CD4-positive, alpha-beta T cell (primary cell): ENCODE data around the gene RAD9A. TPM values are rescaled to one million over a fixed set of nuclear protein-coding genes. Genes with fewer than 3 reads are reported as not detected.

Experiments used
- ATAC-seq: fragments of 200-7000 bp; cut with Tn5 transposase; one replicate; pipeline ENCODE4 v1.10.0; 2022; ENCODE audit warnings: mild to moderate bottlenecking; ENCODE audit not compliant: poor library complexity
- CTCF ChIA-PET: fragments of 350-600 bp; sonication (Branson Sonifier 250); formaldehyde crosslinking; loops from one replicate; lab custom pipeline; 2021; ENCODE audit warnings: antibody characterized with exemption, inconsistent platforms; lab: Charles Lee
- POLR2A ChIA-PET: fragments of 350-600 bp; sonication (Branson Sonifier 250); formaldehyde crosslinking; loops from one replicate; lab custom pipeline; 2021; ENCODE audit warnings: antibody characterized with exemption, inconsistent platforms; lab: Charles Lee
- DNase-seq, 14 experiments: peaks; one replicate each; pipeline ENCODE4 v3.0.0-alpha.2; 2013 to 2020; ENCODE audit warnings: mixed read lengths in 2 of 14
- H3K27ac ChIP-seq, 2 donors: one replicate each; pipeline versions ENCODE4 v1.5.1 to v1.7.0; 2013; ENCODE audit warnings: low read length in 2 of 2, low read depth in 1 of 2, mild to moderate bottlenecking in 1 of 2
- H3K27me3 ChIP-seq, 2 experiments: 1 replicate in 1 of 2; 2 replicates in 1 of 2; pipeline versions ENCODE4 v1.6.1 to v1.7.0; 2013; ENCODE audit warnings: low read length in 2 of 2, control low read depth in 1 of 2, mild to moderate bottlenecking in 1 of 2, moderate library complexity in 1 of 2; ENCODE audit not compliant: insufficient read depth in 2 of 2, control insufficient read depth in 1 of 2
- H3K36me3 ChIP-seq: one replicate; pipeline ENCODE4 v1.6.1; 2013; ENCODE audit warnings: low read length, control low read depth; ENCODE audit not compliant: insufficient read depth
- H3K4me1 ChIP-seq: one replicate; pipeline ENCODE4 v1.6.1; 2013; ENCODE audit warnings: low read length, control low read depth; ENCODE audit not compliant: insufficient read depth
- H3K4me3 ChIP-seq: one replicate; pipeline ENCODE4 v1.5.1; 2013; ENCODE audit warnings: mild to moderate bottlenecking, low read length, moderate library complexity
- H3K9me3 ChIP-seq, 2 experiments: 1 replicate in 1 of 2; 2 replicates in 1 of 2; pipeline versions ENCODE4 v1.6.1 to v1.7.0; 2013; ENCODE audit warnings: low read length in 2 of 2, mild to moderate bottlenecking in 2 of 2, control low read depth in 1 of 2, moderate library complexity in 1 of 2; ENCODE audit not compliant: control insufficient read depth in 1 of 2, insufficient read depth in 1 of 2
- H3K27ac Mint-ChIP-seq: one replicate; pipeline ENCODE4 v1.8.0; 2020; ENCODE audit warnings: mixed read lengths
- H3K27me3 Mint-ChIP-seq: one replicate; pipeline ENCODE4 v1.8.0; 2021; ENCODE audit warnings: mixed read lengths
- H3K36me3 Mint-ChIP-seq: one replicate; pipeline ENCODE4 v1.8.0; 2021; ENCODE audit warnings: low read depth, mixed read lengths
- H3K4me1 Mint-ChIP-seq: one replicate; pipeline ENCODE4 v1.8.0; 2021; ENCODE audit warnings: low read depth, mixed read lengths
- H3K4me3 Mint-ChIP-seq: one replicate; pipeline ENCODE4 v1.8.0; 2020; ENCODE audit warnings: mild to moderate bottlenecking, mixed read lengths
- H3K9me3 Mint-ChIP-seq: one replicate; pipeline ENCODE4 v1.8.0; 2020; ENCODE audit warnings: mixed read lengths
- CTCF ChIP-seq: fragments of 200-600 bp; IDR thresholded peaks from one replicate; pipeline ENCODE4 v1.8.0; 2022; ENCODE audit warnings: antibody characterized with exemption, mild to moderate bottlenecking
- intact Hi-C, 2 experiments: fragments of 100-400 bp; cut with DNase I in 1 of 2; cut with micrococcal nuclease in 1 of 2; formaldehyde crosslinking; loops; one replicate each; pipeline versions ENCODE4 v1.15.1 to v1.9.0; 2023 to 2025; cut with DNase I, micrococcal nuclease
- total RNA-seq, 174 experiments: library from RNA in 2 of 174; stranded (reverse) in 2 of 174; gene quantifications; one replicate each; pipeline ENCODE4 v1.2.3 and lab custom pipeline; 2021 to 2026

The RAD9A gene
- total RNA-seq, 2 experiments from 2014 or later, result 19.3 to 20.3 TPM

DNA sequence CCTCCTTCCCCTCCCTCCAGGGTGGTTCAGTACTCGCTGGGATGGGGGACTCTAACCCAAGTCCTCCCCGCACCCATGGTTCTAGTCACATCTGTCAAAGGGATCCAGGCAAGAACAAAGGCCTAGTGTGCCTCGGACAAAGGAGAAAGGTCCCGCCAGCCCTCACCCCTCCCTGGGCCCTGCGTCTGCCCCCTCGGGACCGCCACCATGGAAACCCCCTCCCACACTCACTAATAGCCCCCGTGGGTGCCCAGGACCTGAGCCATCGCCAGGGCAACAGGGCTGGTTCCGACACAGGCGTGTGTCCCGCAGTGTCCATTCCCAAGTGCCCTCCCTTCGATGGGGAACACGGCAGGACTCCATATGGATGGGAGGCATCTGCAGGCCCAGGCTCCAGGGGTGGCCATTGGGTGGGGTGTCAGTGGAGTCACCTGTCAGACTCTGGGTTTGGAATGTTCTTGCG is 18.6 kb downstream of the RAD9A start:
- H3K27ac Mint-ChIP-seq, result peak overlapping the region; percentile 98
- H3K4me3 Mint-ChIP-seq, result peak overlapping the region; percentile 86
- ChIA-PET POLR2A (interaction anchor here (2.0 to 12.5 kb wide), 3 partner anchors 8 to 23 kb away, joined by 21 to 411 read pairs (median 106); partner anchors contain the start of genes PPP1CA, PTPRCAP, RPS6KB2 and TBC1D10C), CTCF (no interaction called here)
- H3K36me3 Mint-ChIP-seq, result peaks cover 35% of the 10 kb centered on the region
- H3K4me3 ChIP-seq, result peak overlapping the region; percentile 100
- H3K27ac ChIP-seq, result peak overlapping the region; percentile 75 to 84
- no peak for DNase-seq
- H3K9me3 ChIP-seq, result no peaks in the 10 kb centered on the region
- no peak for TF ChIP-seq CTCF
- no peaks in the 10 kb centered on the region for H3K27me3 ChIP-seq
- peaks cover 48% of the 10 kb centered on the region for H3K36me3 ChIP-seq
- H3K9me3 Mint-ChIP-seq, result no peaks in the 10 kb centered on the region
- no peaks in the 10 kb centered on the region for H3K27me3 Mint-ChIP-seq
- H3K4me1 Mint-ChIP-seq, result peaks cover 85% of the 10 kb centered on the region
- no peak for ATAC-seq
- intact Hi-C loops, result no loop called here
- peaks cover 100% of the 10 kb centered on the region for H3K4me1 ChIP-seq

- DNase-seq (no peak), ATAC-seq (no peak)
- Mint-ChIP-seq H3K9me3 (no peaks in the 10 kb centered on the region), H3K27me3 (no peaks in the 10 kb centered on the region), H3K4me1 (peaks cover 83% of the 10 kb centered on the region), H3K4me3 (peak overlapping the region; percentile 78), H3K36me3 (peaks cover 30% of the 10 kb centered on the region), H3K27ac (peak overlapping the region; percentile 98)
- no peaks in the 10 kb centered on the region for H3K9me3 ChIP-seq
- H3K27me3 ChIP-seq, result no peaks in the 10 kb centered on the region
- POLR2A ChIA-PET, result interaction anchor here (0.6 to 12.5 kb wide), 10 partner anchors 9 to 72 kb away, joined by 3 to 411 read pairs (median 7); partner anchors contain the start of genes AIP, CABP4, PPP1CA and PTPRCAP
- intact Hi-C loops, result no loop called here
- CTCF ChIA-PET, result no interaction called here
- H3K36me3 ChIP-seq, result peaks cover 40% of the 10 kb centered on the region
- TF ChIP-seq CTCF, result no peak
- peaks cover 98% of the 10 kb centered on the region for H3K4me1 ChIP-seq
- H3K27ac ChIP-seq, result peak overlapping the region; percentile 75 to 84
- no peak overlapping the region for H3K4me3 ChIP-seq
These were observed 19.4 kb downstream of the RAD9A start for GRCh38 chr11:67410984-67411784.

GRCh38 chr11:67411785-67412152 is 20.0 kb downstream of the RAD9A start:
- TF ChIP-seq CTCF, result no peak
- H3K9me3 ChIP-seq, result no peaks in the 10 kb centered on the region
- H3K4me1 ChIP-seq, result peaks cover 98% of the 10 kb centered on the region
- no peak for ATAC-seq
- no peak overlapping the region for H3K4me3 ChIP-seq
- peaks cover 34% of the 10 kb centered on the region for H3K36me3 ChIP-seq
- no peaks in the 10 kb centered on the region for H3K27me3 ChIP-seq
- DNase-seq, result peak in 2 of 14 experiments; percentile 42 to 46
- CTCF ChIA-PET, result no interaction called here
- peak overlapping the region in 1 of 2 donors; percentile 84 for H3K27ac ChIP-seq
- H3K4me3 Mint-ChIP-seq, result peak overlapping the region; percentile 78
- POLR2A ChIA-PET, result interaction anchor here (0.9 to 12.5 kb wide), 10 partner anchors 9 to 1915 kb away, joined by 3 to 411 read pairs (median 7); partner anchors contain the start of genes AIP, CABP4, PPP1CA and PTPRCAP
- intact Hi-C loops, result no loop called here
- peak overlapping the region; percentile 98 for H3K27ac Mint-ChIP-seq
- peaks cover 25% of the 10 kb centered on the region for H3K36me3 Mint-ChIP-seq
- H3K4me1 Mint-ChIP-seq, result peaks cover 83% of the 10 kb centered on the region
- H3K9me3 Mint-ChIP-seq, result no peaks in the 10 kb centered on the region
- H3K27me3 Mint-ChIP-seq, result no peaks in the 10 kb centered on the region
